GM12878 (cell line): Measurements from ENCODE around the gene TBC1D25. TPM values are rescaled to one million over a fixed set of nuclear protein-coding genes. Genes with fewer than 3 reads are reported as not detected.

ENCODE experiments used
- CREM ChIP-seq: IDR thresholded peaks from 2 replicates; pipeline ENCODE4 v1.6.1; 2014; ENCODE audit warnings: antibody characterized with exemption, low read depth
- ELK1 ChIP-seq: IDR thresholded peaks from 2 replicates; pipeline ENCODE4 v1.6.1; 2012; ENCODE audit warnings: low read depth, low read length, improper control_type of control experiment
- IKZF1 ChIP-seq: fragments of 450-650 bp; conservative IDR thresholded peaks from 2 replicates; pipeline ENCODE4 v1.6.1; 2017; ENCODE audit warnings: antibody characterized with exemption, mild to moderate bottlenecking
- LARP7 ChIP-seq: fragments of 450-650 bp; IDR thresholded peaks from 2 replicates; pipeline ENCODE4 v1.6.1; 2017; ENCODE audit warnings: mild to moderate bottlenecking
- MXI1 ChIP-seq: fragments of 150-350 bp; IDR thresholded peaks from 2 replicates; pipeline ENCODE4 v1.6.1; 2011; ENCODE audit warnings: low read depth, mild to moderate bottlenecking, inconsistent platforms, low read length, improper control_type of control experiment
- MYC ChIP-seq: IDR thresholded peaks from 2 replicates; pipeline ENCODE4 v1.6.1; 2011; ENCODE audit warnings: mild to moderate bottlenecking, low read length, moderate library complexity, inconsistent platforms; ENCODE audit not compliant: insufficient read depth, insufficient replicate concordance, insufficient read length, severe bottlenecking
- NR2F1 ChIP-seq: fragments of 450-650 bp; conservative IDR thresholded peaks from 2 replicates; pipeline ENCODE4 v1.6.1; 2017; ENCODE audit warnings: mild to moderate bottlenecking
- PKNOX1 ChIP-seq: fragments of 450-650 bp; IDR thresholded peaks from 2 replicates; pipeline ENCODE4 v1.6.1; 2016; ENCODE audit warnings: mild to moderate bottlenecking
- RELB ChIP-seq: fragments of 450-650 bp; IDR thresholded peaks from 2 replicates; pipeline ENCODE4 v1.6.1; 2017; ENCODE audit warnings: low read depth, mild to moderate bottlenecking, moderate library complexity
- SMAD1 ChIP-seq: fragments of 450-650 bp; IDR thresholded peaks from 2 replicates; pipeline ENCODE4 v1.6.1; 2018; ENCODE audit warnings: mild to moderate bottlenecking, low read depth; ENCODE audit not compliant: partially characterized antibody
- SMARCA5 ChIP-seq: fragments of 450-650 bp; IDR thresholded peaks from 2 replicates; pipeline ENCODE4 v1.6.1; 2017; ENCODE audit warnings: mild to moderate bottlenecking
- SP1 ChIP-seq: IDR thresholded peaks from one replicate; pipeline ENCODE4 v1.6.1; 2011; ENCODE audit warnings: low read depth, low read length
- STAT1 ChIP-seq: fragments of 450-650 bp; conservative IDR thresholded peaks from 2 replicates; pipeline ENCODE4 v1.6.1; 2014; ENCODE audit warnings: antibody characterized with exemption, mild to moderate bottlenecking
- TBL1XR1 ChIP-seq: IDR thresholded peaks from 2 replicates; pipeline ENCODE4 v1.6.1; 2012; ENCODE audit warnings: low read depth, low read length, improper control_type of control experiment
- ZBTB40 ChIP-seq: fragments of 450-650 bp; IDR thresholded peaks from 2 replicates; pipeline ENCODE4 v1.6.1; 2016; ENCODE audit warnings: mild to moderate bottlenecking, moderate library complexity, borderline replicate concordance
- ZNF687 ChIP-seq: fragments of 450-650 bp; IDR thresholded peaks from 2 replicates; pipeline ENCODE4 v1.6.1; 2017; ENCODE audit warnings: mild to moderate bottlenecking, moderate library complexity
- polyA plus RNA-seq, 11 experiments: library from polyadenylated mRNA; depleted of rRNA in 4 of 11; unstranded in 6 of 11; stranded (reverse) in 5 of 11; fragments of >200 nt; fragmentation: Nextera tagmentation in 4 of 11; fragmentation: Illumina TruSeq in 1 of 11; extraction: Ambion mirVana in 4 of 11; extraction: Trizol in 1 of 11; gene quantifications; 1 replicate in 1 of 11; 2 replicates in 10 of 11; pipeline versions ENCODE4 v1.2.1 to v1.2.3, GENCODE V29; 2011 to 2016; ENCODE audit warnings: inconsistent platforms in 2 of 11, missing spikeins in 2 of 11, low read depth in 1 of 11
- total RNA-seq, 4 experiments: library from RNA; depleted of rRNA in 3 of 4; stranded (reverse); fragments of >200 nt in 3 of 4; fragmentation: Illumina TruSeq in 1 of 4; extraction: Trizol in 1 of 4; gene quantifications; 2 replicates each; pipeline versions ENCODE4 v1.2.1 to v1.2.3, GENCODE V29; 2013 to 2021

Gene TBC1D25
- total and polyA plus RNA-seq, 10 of the 15 experiments (the other 5 are each of a cell fraction or from before 2014, with no cell fraction given), result 0.79 to 17.3 (median 10.0) TPM

- TF ChIP-seq ZNF687 (peak; percentile 20; the same call in 1 of the 2 replicates), ELK1 (no peak), CREM (0 out of 2 replicates have a peak, but pooled peaks have one; percentile 18), IKZF1 (peak; percentile 96), LARP7 (peak; percentile 70; the same call in 1 of the 2 replicates), NR2F1 (peak; percentile 99), SP1 (peak; percentile 46), MXI1 (peak; percentile 28), SMARCA5 (peak; percentile 98), ZBTB40 (peak; percentile 26; the same call in 1 of the 2 replicates), TBL1XR1 (no peak), RELB (peak; percentile 49; the same call in 1 of the 2 replicates), PKNOX1 (peak; percentile 50; the same call in 1 of the 2 replicates), SMAD1 (no peak), STAT1 (0 out of 2 replicates have a peak, but pooled peaks have one; percentile 57), MYC (no peak)
Measured at GRCh38 chrX:48597353-48598264, 58.1 kb downstream of the TBC1D25 start, which contains the start of gene WDR13 (continued).
